CD4-positive, alpha-beta T cell treated with Interleukin-15 for 1 hour (primary cell): ENCODE data around the gene BGN.

ENCODE experiments used
- DNase-seq: peaks from one replicate; pipeline ENCODE4 v3.0.0-alpha.2; 2020

BGN gene

DNA sequence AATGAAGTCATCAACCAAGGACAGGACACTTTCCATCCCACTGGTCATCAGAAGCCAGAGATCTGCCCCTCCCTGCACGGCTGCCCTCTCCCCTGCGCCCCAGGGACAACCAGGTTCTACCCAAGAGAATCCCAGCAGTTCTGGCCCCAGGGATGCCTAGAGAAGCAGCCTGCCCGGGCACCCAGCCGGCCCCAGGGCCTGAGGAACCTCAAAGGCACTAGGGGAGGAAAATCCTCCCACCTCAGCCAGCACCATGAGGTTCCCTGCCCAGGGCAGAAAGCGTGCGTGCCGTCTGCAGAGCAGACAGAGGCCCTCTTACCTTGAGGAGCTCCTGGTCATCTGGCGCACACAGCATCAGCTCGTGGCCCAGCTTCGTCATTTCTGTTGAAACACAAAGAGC, 32.5 kb upstream of the BGN start:
- no peak for DNase-seq

DNA sequence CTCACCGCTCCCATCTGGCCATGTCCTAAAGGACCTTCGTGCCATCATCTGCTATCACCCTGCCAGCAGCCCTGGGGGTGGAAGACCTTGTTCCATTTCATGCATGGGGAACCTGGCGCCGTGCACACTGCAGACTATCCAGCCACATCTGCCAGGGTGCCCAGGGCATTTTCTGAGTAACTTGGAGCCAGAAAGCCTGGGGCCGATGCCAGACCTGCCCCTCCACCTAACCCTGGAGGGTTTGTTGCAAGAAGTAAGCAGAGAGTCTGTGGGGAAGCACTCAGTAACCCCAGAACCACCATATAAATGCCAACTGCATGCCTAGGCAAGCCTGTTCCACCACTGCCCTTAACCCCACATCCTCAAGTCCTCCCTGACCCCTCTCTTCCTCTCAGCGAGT, 31.7 kb upstream of the BGN start:
- no peak for DNase-seq

DNA sequence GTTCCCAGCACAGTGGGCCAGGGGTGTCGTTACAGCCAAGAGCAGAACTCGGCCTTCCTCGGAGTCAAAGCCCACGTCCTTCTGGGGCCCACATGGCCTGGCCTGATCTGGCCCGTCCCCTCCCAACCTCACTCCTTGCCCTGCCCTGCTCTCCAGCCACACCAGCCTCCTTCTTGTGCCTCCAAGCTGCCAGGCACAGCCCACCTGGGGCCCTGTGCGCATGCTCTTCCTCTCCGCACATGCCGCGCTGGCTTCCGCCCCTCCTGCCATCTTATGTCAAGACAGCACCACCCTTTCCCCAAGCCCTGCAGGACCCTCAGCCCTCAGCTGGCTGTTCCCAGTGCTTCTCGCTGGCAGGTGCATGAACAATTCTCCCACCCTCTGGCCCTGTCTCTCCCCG, 31.2 kb upstream of the BGN start:
- no peak for DNase-seq

DNA sequence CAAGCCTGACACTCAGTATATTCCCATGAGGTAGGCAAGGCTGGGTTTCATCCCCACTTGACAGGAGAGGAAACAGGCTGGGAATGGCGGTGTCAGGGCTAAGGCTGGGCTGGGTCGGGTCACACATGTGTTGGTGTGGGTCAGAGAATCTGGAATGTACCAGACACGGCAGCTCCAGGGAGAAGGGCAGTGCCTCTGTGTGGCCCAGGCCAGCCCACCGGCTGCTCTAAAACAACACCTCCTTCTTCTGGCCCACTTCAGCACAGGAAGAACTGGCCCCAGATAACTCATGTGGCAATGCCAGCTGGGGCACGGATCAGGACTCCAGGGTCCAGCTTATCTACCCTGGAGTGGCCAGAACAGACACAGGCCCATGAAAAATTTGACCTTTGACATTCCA, 30.7 kb upstream of the BGN start:
- no peak for DNase-seq

DNA sequence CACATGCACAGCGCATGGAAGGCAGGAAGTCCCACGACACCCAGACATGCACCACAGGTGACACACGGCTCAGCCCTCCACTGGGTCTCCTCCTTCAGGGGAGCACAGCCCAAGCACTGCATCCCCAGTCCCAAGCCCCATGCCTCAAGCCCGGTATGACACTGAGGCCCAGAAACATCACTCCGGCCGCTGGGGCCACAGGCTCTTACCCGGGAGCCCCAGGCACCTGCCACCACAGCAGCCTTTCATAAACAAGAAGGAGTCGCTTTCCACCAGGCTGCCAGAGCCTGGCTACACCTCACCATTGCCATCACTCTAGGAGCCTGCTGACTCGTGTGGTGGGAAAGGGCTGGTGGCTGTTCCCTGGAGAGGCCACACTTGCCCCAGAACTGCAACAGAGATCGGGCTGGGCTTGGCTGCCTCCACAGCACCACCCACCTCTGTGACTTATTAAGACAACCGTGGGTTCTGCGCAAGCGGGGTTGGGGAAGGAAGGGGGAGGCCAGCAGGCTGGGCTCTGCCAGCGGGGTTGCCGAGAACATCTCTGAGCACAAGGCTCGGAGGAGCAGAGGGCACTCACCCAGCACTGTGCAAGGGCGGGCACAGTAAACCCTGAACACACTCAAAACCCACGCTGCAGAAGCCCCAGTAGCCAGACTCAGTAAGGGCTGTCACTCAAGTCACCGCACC, 28.9 kb upstream of the BGN start:
- DNase-seq = no peak

DNA sequence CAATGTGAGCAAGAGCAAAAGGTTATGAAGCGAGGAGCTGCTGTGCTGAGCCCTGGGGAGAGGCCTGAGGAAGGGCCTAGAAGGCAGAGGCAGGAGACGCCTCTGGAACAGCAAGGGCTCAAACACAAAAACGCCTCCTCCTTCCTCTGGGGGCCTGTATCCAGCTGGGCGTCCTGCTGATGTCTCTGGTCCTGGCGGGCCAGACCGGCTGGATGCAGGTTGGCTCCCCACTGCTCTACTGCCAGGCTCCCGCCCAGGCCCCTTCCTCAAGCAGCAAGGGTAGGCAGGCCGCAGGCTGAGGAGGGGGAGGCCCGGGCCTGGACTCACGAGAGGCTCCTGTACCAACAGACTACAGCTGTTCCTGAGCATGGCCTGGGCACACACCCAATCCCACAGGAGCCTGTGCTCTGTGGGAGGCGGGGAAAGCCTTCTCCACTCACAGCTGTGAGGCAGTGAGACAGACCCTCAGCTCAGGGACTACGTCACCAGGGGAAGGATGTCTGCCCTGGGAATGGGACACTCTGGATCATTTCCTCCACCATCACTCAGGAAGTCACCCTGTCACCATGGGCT, 26.7 kb upstream of the BGN start:
- no peak for DNase-seq

DNA sequence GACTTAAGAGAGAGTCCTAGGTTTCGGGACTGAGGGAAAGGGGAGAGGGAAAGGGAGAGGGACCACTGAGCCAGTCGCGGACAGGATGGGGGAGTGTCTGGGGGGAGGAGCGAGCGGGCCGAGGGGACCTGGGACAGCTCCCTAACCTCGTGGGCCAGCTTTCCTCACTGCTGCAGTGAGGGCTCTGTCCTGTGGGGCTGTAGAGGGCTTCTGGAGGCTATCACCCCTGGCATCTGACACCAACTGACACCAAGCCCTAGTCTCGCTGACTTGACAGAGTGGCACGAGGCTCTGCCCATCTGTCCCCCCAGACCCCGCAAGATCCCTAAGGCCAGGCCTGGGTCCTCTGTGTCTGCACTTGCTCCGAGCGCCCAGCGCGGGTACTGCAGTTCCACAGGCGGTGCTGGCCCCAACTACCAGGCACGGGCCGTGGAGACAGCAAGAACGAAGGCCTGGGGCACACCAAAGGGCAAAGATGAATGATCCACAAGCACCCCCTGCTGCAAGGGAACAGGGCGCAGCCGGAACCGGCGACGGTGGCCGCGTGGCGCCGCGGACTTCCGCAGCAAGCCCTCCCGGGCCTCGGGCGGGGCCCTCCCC, 24.9 kb upstream of the BGN start:
- DNase-seq = no peak

DNA sequence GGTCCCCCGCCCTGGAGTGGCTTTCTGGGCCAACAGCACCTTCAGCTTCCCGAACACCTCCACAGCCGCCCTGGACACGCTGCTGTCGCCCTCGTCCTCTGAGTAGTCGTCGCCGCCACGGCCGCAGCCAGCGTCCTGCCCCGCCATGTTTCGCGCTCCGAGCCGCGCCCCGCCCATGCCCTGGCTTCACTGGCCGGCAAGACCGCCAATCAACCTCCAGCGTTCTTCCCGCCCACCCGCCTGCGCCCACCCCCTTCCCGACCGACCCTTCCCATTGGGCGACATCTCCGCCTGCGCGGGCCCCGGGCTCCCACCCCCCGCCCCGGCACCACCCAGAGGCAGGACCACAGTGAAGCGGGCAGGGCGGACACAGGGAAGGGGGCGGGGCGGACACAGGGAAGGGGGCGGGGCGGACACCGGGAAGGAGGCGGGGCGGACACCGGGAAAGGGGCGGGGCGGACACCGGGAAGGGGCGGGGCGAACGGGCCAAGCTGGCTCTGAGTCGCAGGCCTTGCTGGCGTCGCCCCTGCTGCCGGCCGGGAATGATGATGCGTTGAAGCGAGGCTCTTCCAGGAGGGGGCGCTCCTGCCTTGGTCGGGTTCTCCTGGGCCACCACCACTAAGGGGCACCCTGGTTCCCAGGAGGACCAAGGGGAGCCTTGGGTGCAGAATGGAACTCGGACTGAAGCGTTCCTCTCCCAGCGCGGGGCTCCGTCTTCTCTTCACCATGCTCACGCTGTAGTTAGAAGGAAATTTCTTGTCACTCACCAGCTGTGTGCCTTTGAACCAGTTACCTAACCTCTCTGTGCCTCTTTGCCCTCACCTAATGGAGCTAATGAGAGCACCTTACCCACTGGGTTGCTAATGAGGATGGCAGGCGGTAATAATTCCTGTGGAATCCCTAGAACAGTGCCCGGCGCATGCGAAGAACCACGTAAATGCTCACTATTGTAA, 24.1 kb upstream of the BGN start, which contains the start of gene HAUS7:
Gene HAUS7 (minus strand): TSS at position 166 of the 953 bp plus-strand sequence. CDS start 19 bp downstream, at position 147.
- peak; percentile 91 for DNase-seq

DNA sequence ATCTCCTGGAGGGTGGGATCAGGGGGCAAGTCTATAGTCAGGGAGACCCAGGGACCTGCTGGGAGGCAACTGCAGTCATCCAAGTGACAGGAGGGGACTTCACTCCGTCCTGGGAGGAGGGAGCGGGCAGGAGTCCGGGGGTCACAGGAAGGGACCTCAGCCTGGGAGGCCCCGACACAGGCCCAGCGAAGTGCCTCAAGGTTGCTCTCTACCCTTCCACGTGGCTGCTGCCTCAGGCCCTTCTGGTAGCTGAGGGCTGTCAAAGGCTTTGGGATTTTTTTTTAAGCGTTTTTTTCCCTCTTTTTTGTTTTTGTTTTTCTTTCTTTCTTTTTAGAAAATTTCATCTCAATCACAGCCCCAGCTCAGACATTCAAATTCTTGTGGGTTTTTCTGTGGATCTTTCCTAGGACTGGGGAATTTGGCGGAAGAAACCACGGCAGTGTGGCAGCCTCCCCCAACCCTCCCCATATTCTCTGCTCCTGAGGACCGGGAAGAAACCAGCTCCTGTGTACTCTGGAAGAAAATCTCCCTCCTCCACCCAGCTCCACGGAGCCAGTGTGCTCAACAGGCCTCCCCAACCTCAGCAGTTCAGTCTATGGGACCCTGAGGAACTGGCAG, 23.0 kb upstream of the BGN start:
- DNase-seq = no peak

DNA sequence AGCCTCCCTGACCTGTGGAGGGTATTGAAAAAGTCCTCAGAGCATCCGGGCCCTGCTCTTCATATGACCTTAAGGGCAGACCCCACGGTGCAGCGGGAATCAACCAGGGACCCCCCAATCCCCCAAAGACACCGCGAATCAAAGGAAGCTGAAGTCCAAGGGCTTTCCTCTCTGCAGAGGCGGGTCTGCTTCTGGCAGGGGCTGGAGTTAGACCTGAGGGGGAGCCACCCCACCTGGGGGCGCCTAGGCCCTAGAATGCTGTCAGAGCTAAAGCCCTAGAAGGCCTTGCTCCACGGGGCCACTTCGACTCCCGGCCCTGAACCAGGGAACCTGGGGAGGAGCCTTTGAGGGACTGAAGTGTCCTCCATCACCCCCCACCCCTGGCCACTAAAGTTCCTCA, 21.7 kb upstream of the BGN start:
- no peak for DNase-seq

DNA sequence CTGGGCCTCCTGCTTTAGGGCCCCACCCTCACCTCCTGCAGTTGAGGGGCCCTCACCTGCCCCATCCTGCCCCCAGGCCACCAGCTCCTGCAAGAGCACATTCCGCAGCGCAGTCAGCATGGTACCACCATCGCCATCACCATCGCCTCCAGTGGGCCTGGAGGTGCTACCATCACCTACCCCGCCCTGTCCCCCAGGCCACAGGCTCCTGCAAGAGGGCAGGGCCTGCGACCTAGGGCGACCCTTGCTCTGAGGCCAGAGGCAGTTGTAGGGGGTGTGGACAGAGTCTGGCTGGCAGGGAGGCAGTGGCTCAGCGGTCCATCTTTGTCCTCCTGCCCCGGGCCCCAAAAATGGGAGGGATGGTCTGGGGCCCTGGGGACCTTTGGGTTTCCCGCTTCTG, 20.5 kb upstream of the BGN start:
- DNase-seq = no peak

DNA sequence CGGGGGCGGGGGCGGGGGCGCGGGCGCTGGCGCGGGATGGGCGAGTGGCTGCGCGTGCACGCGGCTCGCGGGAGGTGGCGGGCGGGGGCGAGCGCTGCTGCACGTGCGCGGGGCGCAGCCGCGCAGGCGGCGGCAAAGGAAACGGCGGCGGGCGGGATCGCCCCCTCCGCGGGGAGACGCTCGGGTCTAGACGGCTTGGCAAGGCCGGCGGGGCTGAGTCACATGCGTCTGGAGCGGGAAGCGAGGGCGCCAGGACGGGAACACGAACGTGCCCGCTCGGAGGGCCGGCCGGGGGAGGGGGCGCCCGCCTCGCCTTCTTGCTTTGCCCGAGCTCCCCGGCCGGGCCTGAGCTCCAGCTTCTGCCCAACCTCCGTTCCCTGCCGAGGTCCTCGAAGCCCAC, 20.1 kb upstream of the BGN start:
- peak; percentile 47 for DNase-seq

DNA sequence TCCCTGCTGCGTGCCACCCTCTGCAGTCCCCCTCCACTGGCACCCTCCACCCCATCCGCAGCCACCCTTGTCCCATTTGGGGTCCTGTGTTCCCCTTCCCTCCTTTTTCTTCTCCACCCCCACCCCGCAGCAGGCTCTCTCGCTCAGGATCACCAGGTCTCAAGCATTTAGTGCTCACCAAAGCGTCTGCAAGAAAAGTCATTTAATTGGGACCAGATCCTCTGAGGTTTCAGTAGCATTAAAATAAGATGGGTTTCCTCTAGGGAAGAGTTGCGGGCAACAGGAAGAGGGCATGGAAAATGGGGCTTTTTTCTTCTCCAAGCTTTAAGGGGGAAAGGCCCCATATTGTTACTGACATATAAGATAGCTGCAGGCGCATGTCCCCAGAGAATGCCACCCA, 19.5 kb upstream of the BGN start:
- no peak for DNase-seq

DNA sequence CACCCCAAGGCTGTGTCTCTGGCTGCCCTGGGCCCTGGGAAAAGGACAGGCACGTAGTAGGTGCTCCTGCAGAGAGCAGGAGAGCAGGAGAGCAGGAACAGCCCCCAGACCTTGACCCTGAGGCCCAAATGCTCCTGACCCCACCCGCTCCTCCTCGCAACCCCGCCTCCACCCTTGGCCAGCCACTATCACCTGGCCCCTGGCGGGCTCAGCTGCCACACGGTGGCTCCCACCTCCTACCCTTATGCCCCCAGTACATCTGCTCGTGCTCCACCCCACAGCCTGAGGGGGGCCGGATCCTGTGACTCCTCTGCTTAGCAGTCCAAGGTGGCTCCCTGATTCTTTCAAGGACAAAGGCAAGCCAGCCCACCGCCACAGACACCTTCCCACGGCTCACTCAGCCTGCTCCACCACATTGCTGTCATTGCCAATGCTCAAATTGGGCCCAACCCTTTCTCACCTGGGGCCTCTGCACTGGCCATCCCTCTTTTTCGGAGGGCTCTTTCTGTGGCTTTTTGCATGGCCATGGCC, 19.0 kb upstream of the BGN start:
- DNase-seq = no peak

DNA sequence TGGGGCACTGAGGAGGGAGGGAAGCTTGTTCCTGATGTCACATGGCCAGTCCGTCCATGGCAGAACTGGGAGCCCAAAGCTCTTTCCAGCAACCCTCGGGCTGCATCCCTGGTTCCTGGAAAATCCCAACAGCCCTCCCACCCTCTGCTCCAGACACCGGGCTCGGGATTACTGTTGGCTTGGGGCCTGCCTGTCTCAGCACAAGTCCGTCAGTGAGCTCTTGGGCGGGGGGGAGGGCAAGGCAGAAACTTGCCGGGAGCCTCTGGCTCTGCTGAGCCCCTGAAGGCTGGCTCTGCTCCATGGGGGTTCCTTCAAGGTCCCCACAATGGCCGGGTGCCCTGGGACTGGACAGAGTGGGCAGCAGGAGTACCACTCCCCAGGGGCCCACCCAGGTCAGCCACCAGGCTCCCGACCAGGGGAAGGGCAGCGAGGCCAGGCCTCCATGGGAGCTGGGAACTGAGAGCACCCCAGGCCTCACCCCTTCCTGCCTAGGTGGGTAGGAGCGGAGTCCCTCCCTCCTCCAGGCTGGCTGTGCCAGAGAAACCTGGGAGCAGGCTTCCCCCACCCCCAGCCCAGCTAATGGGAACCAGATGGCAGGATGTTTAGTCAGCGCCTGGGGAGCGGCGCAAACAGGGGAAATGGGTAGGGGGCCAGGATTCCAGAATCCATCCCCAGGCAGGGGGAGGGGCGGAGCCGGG, 18.0 kb upstream of the BGN start:
- DNase-seq = no peak

DNA sequence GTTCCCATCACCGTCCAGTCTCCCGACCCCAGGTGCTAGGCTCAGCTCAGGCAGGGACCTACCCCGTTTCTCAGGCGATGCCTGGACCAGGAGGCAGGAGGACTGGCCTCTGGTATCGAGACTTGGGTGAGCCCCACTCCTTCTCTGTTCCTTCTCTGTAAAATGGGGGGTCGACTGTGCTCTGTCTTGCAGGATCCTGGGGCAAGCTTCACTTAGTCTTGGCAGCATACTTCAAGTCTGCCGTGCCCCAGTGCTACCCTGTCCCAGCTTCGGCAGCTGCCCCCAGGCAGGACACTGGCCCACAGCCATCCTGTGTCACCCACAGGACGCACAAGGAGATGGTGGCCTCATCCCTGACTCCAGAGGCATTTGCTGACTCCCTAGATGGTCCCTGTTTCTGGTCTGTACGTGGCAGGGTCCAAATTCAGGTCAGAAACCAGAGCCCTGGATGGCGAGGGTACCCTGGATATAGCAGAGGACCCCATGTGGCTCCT, 17.4 kb upstream of the BGN start:
- no peak for DNase-seq

DNA sequence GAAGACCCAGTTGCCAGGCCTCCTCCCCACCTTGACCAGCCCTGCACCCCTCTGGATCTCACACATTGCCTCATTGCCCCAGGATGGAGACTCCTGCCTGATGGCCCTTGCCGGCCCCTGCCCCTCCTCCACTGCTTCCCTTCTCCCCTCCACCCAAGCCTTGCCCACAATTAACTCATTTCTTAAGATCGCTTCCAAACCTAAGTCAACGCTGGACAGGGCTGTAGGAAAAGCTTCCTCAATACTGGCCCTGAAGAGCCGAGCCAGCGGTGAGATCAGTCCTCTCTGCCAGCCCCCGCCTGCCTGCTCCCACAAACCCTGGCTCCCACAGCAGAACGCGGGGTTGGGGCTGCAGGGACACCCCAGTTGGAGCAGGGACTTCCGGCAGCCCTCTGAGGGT, 16.9 kb upstream of the BGN start:
- no peak for DNase-seq

DNA sequence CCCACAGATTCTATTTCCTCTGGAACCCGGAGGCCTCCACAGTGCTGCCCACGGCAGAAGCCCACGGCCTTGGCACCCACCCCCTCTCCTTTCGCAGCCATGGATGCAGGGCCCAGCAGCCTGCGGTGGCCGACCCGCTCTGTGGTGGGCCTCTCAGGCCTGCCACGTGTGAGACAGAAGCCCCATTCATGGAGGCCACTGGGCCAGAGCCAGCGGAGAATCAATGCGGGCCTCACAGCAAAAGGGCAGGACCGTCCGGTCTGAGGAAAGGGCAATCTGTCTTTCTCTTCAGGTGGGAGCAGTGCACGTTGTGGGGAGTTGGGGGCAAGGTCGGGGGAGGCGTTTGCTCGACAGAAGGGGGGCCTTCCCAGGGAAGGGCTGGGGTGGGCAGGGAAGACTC, 16.0 kb upstream of the BGN start:
- DNase-seq = no peak

DNA sequence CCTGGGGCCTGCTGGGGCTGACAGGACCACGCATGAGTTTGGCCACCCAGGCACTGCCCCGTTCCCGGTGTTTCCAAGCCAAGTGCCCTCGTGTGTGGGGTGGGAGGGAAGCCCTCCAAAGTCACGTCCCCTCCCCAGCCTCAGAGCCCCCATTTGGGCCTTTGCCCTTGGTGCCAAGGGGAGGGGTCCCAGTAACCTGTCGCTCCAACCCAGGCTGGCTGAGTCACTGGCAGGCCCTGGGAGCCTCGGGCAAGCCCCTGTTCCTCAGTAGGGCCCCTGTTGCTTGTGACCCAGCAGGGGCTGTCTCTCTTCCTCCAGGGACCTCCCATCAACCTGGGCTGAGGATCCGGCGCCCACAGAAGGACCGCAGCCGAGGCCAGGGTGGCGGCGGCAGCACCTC, 13.7 kb upstream of the BGN start:
- DNase-seq = no peak

DNA sequence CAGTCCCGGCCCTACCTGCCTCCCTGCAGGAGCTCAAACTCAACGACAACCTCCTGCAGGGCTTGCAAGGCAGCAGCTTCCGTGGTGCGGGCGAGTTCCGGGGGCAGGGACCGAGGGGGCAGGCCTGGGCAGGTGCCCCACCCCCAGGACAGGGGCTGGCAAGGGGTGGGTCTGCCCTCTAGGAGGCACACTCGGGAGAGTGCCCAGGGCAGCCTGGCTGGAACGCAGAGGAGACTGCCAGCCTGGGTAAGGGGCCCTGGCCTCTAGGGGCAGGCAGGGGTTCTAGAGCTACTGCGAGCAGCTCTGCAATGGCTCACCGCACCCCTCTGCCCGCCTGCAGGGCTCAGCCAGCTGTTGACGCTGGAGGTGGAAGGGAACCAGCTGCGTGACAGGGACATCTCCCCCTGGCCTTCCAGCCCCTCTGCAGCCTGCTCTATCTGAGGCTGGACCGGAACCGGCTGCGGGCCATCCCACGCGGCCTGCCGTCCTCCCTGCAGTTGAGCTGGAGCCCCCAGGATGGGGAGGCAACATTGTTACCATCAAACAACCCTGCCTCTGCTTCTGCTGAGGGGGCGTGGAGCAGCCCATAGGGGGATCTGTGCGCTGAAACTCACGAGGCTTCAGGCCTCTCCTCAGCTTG, 12.3 kb upstream of the BGN start:
- DNase-seq = no peak

DNA sequence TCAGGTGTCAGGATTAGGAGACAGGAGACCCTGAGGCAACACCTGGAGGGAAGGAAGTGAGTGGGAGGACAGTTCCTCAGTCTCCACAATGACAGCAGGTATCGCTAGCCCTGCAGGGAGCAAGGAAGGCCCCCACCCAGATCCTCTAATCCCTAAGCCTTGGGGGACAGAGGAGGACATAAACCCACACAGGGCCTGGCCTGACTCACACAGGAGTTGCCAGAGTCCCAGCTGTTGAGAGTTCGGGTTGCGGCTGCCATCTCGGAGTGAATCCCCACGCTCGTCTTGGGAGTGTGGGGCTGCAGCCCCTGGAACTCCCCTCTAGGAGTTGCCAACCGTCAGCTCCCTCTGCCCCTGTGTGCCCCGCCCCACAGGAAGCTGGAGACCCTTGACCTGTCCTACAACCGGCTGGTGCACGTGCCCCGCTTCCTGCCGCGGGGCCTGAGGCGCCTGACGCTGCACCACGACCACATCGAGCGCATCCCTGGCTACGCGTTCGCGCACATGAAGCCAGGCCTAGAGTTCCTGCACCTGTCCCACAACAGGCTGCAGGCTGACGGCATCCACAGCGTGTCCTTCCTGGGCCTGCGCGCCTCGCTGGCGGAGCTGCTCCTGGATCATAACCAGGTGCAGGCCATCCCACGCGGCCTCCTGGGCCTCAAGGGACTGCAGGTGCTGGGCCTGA, 9.2 kb upstream of the BGN start:
- DNase-seq = no peak
